GM18907 (cell line): ENCODE data around the gene APOBEC2.

Source experiments
- ATAC-seq: cut with Tn5 transposase; IDR thresholded peaks from one replicate; pipeline ENCODE4 v1.9.1; 2021; ENCODE audit warnings: mild to moderate bottlenecking, moderate library complexity; ENCODE audit not compliant: unreplicated experiment

The APOBEC2 gene

DNA sequence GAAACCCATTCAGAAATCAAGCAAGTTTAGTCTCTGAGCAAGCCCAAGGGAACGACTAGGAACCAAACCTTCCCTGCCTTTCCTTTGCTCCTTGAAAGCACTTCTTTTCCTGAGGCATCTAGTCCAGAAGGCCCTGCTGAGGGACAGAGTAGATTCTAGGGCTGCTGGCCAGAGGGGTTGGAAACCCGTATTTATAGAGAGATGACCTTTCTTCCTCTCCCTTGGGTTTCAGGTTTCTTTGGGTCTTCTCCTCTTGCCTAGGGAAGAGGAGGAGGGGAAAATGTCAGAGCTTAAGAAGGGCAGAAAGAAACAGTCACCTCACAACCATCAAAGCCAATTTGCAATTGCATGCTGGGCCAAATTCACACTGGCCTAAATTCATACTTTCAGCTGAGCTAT, 5.8 kb downstream of the APOBEC2 start:
- ATAC-seq = no peak

DNA sequence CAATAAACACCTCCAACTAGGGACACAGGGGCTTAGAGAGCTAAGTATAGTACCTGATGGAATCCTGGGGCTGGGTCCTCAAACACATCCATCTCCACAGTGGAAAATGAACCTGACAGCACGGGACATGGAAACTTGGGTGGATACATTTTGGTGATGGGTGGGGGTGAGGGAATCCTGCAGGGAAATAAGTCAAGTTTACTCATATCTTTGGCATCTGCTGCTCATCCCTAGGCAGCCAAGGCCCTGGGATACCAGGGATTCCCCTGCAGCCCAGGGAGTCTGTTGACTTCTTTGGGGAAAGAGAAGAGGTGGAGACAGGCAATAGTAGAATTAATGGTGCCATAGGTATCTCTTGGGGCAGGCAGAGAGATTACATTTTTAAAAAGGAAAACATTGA, 6.6 kb downstream of the APOBEC2 start:
- ATAC-seq = no peak

DNA sequence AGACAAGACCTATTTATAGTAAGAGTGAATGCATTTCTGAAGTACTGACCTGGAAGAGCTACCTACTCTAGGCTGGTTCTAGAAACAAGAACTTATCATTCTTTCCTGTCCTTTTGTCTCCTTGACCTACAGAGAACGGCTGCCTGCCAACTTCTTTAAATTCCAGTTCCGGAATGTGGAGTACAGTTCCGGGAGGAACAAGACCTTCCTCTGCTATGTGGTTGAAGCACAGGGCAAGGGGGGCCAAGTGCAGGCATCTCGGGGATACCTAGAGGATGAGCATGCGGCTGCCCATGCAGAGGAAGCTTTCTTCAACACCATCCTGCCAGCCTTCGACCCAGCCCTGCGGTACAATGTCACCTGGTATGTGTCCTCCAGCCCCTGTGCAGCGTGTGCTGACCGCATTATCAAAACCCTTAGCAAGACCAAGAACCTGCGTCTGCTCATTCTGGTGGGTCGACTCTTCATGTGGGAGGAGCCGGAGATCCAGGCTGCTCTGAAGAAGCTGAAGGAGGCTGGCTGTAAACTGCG, 8.3 kb downstream of the APOBEC2 start:
- no peak for ATAC-seq

DNA sequence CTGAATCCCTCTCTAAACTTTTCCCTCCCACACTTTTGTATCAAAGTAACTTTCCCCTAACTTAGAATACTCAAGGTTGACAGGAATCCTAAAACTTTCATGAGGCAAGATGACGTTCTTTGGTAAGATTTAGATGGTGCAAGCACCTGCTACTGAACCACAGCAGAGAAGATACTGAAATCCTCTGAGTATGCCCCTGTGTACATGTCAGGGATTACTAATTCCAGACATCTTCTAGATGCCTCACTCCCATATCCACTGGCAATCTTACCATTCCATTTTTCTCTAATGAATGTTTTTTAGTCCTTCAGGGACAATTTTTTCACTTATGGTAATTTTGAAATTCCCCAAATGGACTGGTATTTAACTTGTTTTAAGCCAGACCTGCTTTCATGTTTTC, 9.1 kb downstream of the APOBEC2 start:
- ATAC-seq = no peak

DNA sequence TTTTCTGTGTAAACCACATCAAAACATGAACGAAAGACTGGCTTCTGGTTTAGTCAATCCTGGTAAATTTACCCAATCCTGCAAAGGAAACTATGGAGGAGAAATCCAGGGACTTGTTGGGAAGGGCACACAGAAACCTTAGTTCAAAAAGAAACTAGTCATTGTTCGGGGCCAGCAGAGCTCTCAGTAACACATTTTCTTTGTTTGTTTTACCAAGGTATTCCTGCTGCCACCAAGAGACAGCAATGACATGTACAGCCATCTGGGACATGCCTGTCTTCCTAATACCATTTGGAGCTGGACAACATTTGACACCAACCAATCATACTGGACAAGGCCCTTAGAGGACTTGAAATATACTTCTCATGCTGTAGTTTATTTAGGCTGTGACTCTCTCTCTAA, 10.9 kb downstream of the APOBEC2 start:
- ATAC-seq = no peak

DNA sequence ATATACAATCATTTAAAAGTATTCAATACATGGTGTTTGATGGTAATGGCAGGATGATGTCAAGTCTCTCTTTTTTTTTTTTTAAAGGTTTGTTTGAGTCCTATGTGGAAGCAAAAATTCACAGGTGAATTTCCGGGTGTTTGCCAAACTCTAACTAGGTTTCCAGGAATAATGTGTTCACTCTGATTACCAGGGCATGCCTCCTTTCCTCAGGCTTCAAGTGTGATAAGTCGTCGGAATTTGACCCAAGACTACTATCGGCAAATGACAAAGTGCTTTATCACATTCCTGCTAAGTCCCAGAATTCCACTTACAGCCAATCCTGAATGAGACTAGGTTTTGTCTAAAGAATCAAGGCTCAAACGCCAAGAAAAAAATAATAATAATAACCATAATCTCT, 11.8 kb downstream of the APOBEC2 start:
- ATAC-seq = no peak

DNA sequence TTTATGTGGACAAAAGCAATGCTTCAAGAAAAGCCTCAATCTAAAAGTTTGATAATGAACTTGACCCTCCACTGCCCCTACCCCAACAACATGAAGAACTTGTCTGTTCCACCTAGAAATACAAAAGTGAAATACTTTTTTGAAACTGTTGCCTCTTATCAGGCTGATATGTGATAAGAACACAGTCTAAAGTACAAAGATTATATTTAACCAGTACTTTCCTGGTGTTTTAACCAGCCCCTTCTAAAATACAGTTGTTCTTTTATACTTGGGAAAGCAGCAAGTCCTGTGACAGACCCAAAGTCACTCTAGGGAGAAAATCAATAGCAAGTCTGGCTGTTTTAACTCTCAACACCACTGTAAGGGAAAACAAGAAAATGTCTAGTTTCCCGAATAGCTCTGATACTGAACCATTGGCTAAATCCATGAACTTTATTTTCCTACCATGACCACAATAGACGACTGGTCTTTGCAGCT, 12.6 kb downstream of the APOBEC2 start:
- no peak for ATAC-seq

DNA sequence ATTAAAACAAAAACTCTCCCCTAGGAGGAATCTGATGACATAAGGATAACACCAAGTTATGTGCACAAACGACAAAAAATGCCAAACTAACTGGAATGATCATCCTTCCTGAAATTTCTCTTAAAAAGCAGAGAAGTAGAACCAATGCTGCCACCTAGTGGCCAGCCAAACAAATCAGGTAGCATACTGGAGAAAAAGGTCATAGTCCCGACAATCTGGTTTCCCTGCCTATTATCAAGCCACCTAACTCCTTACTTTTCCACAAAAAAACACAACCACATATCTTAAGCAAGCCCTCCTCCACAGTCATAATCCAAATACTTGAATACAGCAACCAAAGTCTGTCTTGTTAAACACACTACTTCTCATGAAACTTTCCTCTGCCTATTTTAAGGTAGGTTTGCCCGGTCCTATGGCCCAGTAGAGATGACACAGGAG, 13.9 kb downstream of the APOBEC2 start:
- no peak for ATAC-seq

DNA sequence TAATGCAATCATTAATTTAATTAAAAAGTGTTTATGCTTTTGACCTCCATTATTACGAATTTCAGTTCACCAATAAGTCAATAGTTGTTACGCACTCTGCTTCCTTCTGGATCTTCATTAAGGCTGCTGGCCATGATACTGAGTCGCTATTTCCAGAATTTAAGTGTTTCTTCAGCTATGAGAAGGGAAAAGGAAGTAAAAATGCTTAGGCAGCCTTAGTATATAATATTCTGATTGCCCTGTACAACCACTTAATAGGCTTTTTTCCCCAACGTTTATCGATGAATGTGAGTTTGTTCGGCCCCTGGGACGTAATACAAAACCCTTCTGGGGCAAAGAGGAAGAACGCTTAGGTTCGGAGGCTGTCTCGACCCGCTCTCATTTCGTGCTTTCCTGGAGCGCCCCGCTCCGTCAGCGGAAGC, 18.5 kb downstream of the APOBEC2 start:
- ATAC-seq = no peak

DNA sequence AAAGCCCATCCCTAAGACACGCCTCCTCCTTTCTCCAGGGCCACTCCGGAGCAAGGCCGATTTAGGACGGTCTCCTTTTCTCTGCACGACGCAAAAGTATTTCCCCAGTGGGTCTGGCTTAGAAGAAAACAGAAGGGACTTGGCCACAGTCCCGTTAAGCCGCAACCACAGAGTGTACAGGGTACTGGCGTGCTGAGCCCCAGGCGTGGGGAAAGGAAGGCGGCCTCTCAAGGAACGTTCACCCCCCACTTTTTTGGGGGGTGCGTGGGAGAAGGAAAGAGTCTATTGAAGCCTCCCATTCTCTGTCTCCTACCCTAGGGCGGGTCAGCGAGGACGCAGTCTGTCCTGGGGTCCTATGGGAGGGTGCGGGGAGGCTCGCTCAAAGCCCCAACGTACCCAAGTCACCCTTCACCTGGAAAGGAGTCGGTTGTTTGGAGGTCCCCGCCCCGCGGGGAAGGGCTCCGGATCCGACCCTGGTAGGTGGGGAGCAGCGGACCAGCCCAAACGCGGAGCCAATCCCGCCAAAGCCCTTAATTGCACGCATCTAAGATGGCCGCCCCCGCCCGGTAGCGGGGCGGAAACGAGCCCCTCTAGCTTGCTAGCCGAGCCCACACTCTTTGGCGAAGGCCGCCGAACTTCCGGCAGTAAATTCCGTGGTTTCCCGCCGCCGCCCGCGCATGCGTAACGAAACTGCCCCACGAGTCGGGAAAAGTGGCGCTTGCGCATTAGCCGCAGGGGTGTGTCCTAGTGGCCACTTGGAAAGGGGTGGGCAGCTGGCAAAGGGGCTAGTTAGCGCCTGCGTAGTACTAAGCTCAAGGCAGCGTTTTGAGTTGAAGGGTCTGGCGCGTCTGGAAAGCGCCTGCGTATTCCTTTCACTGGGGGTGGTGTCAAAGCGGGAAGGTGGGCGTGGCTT, 19.2 kb downstream of the APOBEC2 start, which contains the start of gene OARD1:
Gene OARD1 (minus strand): TSS at position 434 of the 913 bp plus-strand sequence. CDS start 722 bp downstream, outside the sequence.
- peak; percentile 79 for ATAC-seq

DNA sequence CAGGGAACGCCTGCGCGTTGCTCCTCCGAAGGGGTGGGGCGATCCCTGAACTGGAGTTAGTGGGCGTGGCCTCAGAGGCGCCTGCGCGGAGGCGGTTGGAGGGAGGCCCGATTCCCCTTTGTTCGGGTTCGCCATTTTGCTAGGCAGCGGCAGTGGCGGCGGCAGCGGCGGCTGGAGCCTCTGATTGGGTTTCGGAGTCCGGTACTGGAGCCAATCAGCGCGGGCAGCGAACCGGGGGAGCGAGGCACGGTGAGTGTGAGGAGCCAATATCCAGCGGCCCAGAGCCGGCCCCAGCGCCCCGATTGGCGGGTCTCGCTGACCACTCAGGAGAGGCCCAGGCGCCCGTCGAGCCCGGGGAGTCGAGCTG, 19.8 kb downstream of the APOBEC2 start, which contains the start of gene NFYA:
Gene NFYA (plus strand): TSS at position 139 of the 367 bp plus-strand sequence. CDS start 6,116 bp downstream, outside the sequence.
- ATAC-seq = peak; percentile 73

DNA sequence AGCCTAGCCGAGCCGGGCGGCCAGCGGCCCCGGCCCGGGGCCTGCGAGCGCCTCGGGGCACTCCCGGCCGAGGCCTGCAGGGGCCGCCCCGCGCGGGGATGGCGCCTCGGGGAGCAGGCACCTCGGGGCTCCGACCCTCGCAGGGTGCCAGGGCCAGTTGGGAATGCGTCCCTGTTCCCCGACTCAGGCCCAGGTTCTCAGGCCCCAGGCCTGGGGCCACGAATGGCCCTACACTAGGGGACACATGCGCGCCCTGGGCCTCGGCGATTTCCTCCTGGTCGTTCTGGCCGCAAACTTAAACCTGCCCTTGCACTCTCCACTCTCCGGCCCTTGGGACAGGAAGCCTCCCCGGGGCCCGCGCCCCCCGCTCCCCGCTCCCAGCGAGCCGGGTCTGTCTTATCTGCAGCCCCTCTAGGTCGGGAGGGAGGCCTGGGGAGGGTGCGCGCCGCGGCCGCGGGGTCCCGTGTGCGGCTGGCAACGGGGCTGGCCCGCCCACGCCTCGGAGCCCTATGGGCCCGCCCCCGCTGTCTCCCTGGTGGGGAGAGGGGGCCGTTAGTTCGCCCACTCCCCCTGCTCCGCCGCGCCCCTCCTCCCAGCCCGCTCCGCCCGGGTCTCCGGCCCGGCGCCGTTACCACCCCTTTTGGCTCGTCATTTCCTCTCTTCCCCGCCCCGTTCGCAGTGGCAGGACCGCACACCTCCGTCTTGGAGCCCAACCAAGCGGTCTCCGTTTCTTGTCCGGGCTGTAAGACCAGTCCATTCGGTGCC, 20.4 kb downstream of the APOBEC2 start:
- peak; percentile 32 for ATAC-seq

DNA sequence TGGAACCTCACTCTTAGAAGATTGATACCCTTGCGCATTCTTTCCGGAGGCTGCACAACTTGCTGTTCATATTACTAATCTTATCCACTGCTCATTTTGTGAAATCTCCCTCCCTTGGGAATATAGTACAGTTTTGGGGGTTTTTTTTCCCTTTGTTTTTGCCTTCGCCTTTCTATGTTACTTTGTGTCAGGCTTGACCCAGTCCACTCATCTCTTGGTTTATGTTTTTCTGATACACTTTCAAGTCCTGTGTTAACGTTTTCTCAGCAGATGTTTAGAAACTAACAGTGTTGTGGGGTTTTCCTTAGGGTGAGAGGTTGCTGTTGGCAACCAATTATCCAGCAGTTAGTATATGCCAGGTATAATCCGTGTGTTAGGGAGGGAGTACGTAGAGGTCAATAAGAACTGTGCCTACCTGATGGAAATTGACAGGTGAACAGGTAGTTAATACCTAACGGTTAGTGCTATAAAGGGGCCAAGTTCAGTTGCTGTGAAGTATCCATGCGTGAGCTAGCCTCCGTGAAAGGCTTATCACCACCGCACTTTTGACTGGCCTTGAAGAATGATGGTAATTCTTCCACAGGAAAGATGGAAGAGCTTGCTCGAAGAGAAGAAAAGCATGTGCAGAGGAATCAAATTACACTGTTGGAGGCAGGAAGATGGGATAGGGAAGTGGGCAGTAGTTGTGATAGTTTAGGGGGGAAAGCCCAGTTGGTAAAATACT, 21.1 kb downstream of the APOBEC2 start:
- ATAC-seq = no peak

DNA sequence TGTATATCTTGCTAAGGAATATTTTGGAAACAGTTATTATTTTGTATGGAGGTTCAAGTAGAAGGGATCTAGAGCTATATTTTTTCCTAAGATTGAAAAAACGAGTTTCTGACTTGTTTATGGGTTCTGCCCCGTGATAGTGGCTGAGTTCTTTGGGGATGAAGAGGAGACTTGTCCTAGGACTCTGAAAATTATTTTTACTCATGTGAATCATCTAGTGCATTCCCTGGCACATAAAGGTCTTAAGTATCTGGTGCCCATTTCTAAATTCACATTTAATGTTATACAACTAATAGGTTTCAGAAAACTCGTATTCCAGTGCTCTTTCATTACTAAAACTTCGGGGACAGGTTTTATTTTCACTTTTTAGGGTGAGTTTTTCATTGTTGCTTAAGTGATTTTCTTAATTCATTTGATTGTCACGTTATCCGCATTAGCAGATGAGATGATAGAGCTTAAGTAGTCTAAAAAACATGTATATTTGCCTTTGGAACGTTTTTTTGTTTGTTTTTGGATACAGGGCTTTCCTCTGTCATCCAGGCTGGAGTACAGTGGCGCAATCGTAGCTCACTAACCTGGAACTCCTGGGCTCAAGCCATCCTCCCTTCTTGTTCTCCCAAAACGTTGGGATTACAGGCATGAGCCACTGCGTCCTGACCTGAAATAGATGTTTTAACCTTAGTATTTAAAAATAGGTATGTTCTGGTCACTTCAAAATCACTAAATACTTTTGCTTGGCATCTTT, 21.9 kb downstream of the APOBEC2 start:
- ATAC-seq = no peak

DNA sequence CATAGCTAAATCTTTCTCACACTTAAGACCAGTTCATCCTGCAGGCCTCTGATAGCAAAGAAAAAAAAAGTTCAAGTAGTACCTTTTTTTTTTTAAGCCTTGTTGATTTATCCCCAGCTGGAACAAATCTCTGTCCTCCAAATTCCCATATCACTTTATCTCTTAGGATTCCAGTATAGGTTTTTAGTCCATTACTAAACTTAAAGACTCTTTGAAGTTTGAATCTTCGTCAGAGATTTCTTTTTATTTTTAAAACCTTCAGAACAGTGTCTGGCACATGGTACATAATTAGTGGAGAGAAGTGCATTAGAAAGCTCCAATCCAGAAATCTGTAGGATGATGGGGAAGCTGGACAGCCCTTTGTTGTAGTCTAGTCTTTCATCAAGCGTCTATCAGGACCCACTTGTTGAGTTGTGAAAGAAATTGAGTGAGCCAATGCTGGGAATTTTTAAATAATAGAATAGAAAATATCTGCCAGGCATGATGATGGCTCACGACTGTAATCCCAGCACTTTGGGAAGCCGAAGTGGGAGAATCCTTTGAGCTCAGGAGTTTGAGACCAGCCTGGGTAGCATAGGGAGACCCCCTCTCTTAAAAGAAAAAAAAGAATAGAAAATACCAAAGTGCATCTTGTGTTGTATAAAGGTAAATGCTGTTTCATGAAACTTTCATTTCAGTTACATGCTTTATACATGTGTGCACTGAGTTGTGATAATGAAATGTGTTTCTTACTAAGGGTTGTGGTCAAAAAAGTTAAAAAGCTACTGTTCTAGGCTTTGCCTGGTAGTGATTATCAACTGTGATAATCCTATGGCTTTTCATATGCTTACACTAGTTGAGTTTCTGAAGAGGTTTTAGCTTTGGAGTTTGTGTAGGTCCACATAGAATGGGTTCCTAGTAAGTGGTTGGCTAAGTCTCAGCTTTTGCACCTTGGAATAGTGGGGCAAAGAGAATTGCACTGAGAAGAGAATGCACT, 22.9 kb downstream of the APOBEC2 start:
- no peak for ATAC-seq

DNA sequence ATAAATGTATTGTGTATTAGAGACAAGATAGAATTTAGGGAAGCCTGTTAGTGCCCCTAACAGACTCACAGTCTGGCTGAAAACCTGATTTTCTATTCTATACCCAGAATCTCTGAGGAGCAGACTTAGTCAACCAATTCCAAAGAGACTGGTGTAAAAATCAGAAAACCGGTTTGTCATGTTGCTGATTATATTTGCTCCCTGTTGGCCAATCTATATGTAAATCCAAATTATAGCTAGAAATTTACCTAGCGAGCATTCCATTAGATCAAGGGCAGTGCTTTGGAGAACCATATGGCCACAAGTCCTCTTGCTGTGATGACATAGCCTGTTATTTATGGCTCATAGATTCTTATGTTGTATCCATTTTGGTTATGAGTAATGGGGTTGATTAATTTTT, 24.5 kb downstream of the APOBEC2 start:
- ATAC-seq = no peak

DNA sequence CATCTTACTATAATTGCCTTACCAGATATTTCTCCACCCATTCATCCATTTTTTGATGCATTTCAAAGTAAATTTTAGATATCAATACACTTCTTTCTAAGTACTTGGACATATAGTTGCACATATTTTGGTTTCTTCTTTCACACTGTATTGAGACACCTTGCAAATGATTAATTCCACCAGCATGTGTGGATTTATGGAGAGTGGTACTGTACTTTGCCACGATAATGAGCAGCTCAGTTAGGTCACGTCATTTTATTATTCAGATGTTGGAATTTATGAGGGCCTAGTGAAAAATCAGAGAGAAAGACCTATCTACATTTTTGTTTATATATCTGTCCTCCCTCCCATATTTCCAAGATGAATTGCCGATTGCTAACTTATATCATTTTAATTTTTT, 25.1 kb downstream of the APOBEC2 start:
- no peak for ATAC-seq

DNA sequence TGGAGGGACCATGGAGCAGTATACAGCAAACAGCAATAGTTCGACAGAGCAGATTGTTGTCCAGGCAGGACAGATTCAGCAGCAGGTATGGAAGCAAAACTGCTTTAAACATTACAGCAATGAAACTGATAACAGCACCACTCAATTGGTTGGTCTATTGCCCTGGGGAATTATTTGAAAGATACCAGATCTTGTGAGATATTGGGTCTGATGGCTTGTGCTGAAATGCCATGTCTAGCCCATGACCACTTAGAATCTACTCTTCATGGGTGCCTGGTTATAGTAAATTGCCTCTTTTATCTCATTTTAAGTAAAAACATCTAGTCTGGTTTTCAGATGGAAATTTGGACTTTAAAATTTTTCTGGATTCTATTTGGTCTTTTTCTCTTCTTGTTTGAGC, 26.1 kb downstream of the APOBEC2 start:
- ATAC-seq = no peak

DNA sequence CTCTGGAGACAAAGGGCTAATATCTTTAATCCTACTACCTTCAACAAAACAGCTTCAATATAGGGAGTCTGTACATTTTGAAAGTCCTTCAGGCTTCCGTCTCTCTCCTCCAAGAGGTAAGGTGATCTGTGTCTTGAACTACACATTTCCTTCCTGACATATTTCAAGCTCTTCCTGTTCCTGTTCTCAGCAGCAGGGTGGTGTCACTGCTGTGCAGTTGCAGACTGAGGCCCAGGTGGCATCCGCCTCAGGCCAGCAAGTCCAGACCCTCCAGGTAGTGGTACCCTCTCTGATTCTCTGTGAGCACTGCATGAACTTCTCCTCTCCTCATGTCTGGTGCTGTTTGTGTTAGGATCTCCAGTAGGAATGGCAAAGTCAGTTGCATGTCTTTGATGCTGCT, 27.6 kb downstream of the APOBEC2 start:
- ATAC-seq = no peak
